ENCODE data around the gene SRPX.

SRPX gene

GRCh38 chrX:38166478-38167083, 54.1 kb downstream of the SRPX start:
- no peak for DNase-seq (ENCODE audit: extremely low read depth, low read depth)
- no peak overlapping the region for H3K4me3 ChIP-seq (replicated peaks; ENCODE audit: low read depth, low read length)
- TF ChIP-seq, protein P1, sequence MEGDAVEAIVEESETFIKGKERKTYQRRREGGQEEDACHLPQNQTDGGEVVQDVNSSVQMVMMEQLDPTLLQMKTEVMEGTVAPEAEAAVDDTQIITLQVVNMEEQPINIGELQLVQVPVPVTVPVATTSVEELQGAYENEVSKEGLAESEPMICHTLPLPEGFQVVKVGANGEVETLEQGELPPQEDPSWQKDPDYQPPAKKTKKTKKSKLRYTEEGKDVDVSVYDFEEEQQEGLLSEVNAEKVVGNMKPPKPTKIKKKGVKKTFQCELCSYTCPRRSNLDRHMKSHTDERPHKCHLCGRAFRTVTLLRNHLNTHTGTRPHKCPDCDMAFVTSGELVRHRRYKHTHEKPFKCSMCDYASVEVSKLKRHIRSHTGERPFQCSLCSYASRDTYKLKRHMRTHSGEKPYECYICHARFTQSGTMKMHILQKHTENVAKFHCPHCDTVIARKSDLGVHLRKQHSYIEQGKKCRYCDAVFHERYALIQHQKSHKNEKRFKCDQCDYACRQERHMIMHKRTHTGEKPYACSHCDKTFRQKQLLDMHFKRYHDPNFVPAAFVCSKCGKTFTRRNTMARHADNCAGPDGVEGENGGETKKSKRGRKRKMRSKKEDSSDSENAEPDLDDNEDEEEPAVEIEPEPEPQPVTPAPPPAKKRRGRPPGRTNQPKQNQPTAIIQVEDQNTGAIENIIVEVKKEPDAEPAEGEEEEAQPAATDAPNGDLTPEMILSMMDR (IDR thresholded peaks at IDR 0.05; ENCODE audit: low read depth, low read length, missing control alignments), result no peak

DNA sequence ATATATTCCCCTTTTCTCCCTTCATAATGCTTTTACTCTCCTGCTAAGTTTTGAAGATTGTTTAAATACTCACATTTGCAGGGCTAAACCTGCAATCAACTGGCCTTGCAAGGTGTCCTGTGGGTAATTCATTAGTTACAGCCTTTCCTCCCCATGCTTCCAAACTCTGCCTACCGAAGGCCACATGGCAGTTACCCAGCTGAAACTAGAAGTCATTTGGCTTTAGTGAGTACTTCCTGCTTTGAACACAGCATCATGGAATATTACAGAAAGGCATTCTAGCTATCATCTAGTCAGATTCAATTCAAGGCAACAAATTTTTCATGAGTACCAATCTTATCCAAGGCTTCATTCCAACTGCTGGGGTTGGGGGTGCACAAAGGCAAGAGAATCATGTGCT, 55.6 kb downstream of the SRPX start:
- no peak for DNase-seq (ENCODE audit: extremely low read depth, low read depth)
- no peak overlapping the region for H3K4me3 ChIP-seq (replicated peaks; ENCODE audit: low read depth, low read length)
- TF ChIP-seq, protein P1 (IDR thresholded peaks at IDR 0.05; ENCODE audit: low read depth, low read length, missing control alignments), result no peak

- DNase-seq (ENCODE audit: extremely low read depth, low read depth), result no peak
- TF ChIP-seq, protein P1 (IDR thresholded peaks at IDR 0.05; ENCODE audit: low read depth, low read length, missing control alignments), result no peak
- no peak overlapping the region for H3K4me3 ChIP-seq (replicated peaks; ENCODE audit: low read depth, low read length)
Observed at GRCh38 chrX:38163193-38163592, 57.5 kb downstream of the SRPX start.

- TF ChIP-seq, protein P1 (IDR thresholded peaks at IDR 0.05; ENCODE audit: low read depth, low read length, missing control alignments), result no peak
- H3K4me3 ChIP-seq (replicated peaks; ENCODE audit: low read depth, low read length), result no peak overlapping the region
- no peak for DNase-seq (ENCODE audit: extremely low read depth, low read depth)
Observed at GRCh38 chrX:38156838-38157237, 63.8 kb downstream of the SRPX start.

DNA sequence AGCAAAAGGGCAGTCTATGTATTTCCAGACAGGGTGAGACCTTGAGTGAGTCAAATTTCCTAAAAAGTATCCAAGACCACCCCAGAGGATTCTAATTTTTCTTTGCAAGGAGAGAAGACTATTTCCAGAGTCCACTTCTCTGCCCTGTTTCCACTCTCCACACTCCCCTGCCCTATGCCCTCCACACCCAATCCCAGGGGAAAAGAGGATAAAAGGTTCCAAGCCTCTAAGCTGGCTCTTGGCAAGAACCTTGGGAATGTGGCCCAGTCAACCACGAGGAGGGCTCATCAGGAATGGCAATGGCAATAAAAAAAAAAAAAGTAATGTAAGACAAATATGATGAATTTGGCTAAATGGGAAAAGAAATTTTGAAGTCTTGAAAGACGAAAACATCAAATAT, 65.9 kb downstream of the SRPX start:
- TF ChIP-seq, protein P1 (IDR thresholded peaks at IDR 0.05; ENCODE audit: low read depth, low read length, missing control alignments), result no peak
- no peak for DNase-seq (ENCODE audit: extremely low read depth, low read depth)

DNA sequence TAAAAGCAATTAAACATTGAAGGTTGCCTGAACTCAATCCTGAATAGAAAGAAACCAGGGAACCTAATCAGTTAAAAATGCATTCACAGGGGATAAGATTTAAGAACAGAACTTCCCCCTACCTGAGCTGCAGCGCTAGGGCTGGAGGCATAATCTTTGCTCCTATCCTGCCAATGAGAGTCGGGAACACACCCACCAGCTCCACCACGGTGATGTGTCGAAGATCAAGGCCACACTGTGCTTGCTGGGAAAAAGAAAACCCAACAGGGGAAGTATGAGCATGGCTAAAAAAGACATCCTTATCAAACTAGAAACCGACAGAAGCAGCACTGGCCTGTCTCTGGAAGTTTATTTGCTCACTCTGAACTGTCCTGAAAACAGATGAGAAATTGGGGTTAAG, 66.3 kb downstream of the SRPX start:
- TF ChIP-seq, protein P1 (IDR thresholded peaks at IDR 0.05; ENCODE audit: low read depth, low read length, missing control alignments), result no peak
- DNase-seq (ENCODE audit: extremely low read depth, low read depth), result no peak
- H3K4me3 ChIP-seq (replicated peaks; ENCODE audit: low read depth, low read length), result no peak overlapping the region

More for the DNA sequence above, 65.9 kb downstream of the SRPX start:
- no peak overlapping the region for H3K4me3 ChIP-seq (replicated peaks; ENCODE audit: low read depth, low read length)

DNA sequence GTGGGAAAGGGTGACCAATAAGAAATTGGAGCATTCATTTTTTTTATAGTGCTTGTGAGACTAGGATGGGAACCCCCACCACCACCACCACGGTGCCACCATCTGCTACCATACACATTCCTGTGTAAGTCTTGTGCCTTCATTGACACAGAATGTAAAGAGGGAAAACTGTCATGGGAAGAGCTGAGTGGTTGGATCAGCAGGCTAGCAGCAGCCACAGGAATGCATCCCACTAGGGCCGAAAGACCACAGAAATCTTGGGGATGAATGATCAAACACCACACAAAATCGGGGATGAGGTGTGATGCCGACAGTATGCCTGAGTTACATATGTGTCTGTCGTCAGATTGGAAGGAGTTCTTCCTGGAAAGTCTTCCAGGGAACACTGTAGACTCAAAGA, 69.2 kb downstream of the SRPX start:
- TF ChIP-seq, protein P1 (IDR thresholded peaks at IDR 0.05; ENCODE audit: low read depth, low read length, missing control alignments), result no peak
- DNase-seq (ENCODE audit: extremely low read depth, low read depth), result no peak
- no peak overlapping the region for H3K4me3 ChIP-seq (replicated peaks; ENCODE audit: low read depth, low read length)

All from HFF-Myc (cell line).